HG02943 (cell line): ENCODE data around the gene CD72.

Source experiments
- ATAC-seq: cut with Tn5 transposase; IDR thresholded peaks from one replicate; pipeline ENCODE4 v1.9.1; 2021; ENCODE audit warnings: mild to moderate bottlenecking, low read depth, moderate library complexity; ENCODE audit not compliant: unreplicated experiment

Gene CD72

DNA sequence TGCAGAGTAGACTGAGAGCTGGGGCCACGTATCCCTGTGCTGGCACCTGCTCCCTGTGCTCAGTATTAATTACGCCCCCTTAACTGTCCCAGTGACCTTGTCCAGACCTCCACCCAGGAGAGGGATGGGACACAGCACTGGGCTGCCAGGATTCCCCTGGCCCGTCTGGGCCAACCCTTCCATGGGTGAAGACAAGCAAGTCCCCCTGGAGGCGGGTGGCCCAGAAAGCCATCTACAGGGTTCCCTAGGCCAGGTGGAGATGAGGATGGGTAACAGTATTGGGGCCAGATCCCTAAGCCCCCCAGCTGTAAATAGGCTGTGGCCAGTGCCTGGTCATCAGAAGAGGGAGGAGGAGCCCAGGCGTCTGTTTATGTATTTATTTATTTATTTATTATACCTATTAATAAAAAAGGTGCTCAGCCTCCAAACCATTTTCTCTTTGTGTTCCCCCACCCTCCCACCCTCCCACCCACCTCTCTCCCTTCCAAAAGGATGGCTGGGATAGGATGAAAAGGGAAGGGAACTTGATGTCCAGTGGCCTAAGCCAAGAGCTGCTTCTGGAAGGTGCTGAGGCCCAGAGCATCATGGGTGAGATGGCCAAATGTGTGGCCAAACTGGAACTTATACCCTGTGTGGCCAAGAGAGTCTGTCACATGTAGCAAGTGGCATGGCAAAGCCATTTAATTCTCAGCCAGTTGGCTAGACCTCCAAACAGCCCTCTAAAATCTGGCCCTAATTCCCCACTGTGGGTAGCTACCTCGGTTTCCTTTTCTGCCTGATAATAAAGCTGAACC, 56.5 kb downstream of the CD72 start:
- ATAC-seq, result no peak

DNA sequence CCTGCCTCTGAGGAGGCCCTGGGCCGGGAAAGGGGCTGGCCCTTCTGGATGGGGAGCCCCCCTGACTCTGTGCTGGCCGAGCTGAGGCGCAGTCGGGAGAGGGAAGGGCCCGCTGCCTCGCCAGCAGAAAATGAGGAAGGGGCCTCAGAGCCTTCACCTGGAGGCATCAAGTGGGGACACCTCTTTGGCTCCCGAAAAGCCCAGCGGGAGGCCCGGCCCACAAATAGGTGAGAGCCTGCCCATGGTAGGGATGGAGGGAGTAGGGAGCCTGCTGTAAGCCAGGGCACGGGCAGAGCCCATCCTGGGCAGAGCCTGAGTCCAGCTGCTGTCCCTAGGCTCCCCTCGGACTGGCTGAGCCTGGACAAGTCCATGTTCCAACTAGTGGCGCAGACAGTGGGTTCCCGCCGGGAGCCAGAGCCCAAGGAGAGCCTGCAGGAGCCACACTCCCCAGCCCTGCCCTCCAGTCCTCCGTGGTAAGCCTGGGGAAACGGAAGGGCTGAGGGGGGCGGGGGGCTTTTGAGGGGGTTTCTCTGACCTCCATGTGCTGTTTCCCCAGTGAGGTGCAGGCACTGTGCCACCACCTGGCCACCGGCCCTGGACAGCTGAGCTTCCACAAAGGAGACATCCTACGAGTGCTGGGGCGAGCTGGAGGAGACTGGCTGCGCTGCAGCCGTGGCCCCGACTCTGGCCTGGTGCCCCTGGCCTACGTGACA, 57.4 kb downstream of the CD72 start:
- no peak for ATAC-seq
